Ecto neural progenitor cell (in vitro differentiated cells): ENCODE results near the gene SLC35A3.

Source experiments
- DNase-seq: peaks from one replicate; pipeline ENCODE4 v3.0.0-alpha.2; 2018; ENCODE audit warnings: low spot score

The SLC35A3 gene

DNA sequence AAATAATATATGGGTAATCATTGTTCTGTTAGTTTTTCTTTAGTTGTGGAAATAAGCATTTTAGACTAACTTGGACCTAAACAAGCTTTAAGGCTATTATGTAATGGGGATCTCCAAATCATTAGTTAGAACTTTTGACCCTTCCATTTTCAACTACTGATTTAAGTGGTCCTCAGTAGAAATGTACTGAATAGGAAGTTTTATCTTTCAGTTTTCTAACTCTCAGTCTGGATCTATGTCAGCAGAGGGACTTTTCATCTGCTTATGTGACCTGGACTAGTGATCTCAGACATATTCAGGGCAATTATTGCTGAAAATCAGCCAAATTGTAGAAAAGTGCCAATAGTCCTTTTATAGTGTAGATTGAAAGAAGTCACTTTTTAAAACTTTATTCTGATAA, 106.9 kb downstream of the SLC35A3 start:
- DNase-seq, result no peak

DNA sequence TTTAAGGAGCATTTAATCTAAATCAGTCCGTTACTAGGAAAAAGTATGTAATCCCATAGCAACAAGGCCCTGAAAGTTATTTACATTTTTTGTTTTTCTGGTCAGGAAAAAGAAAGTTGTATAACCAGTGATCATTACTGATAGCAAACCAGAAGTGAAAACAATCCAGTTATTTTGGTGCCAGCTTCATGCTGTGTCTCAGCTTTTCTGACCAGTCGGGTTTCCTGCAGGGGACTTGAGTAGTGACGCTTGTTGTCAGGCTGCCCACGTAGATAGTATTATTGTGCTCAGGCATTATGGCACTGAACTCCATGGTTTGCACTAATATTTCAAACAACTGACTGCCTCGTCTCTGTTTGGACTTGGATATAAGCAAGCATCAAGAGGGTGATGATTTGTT, 107.7 kb downstream of the SLC35A3 start:
- DNase-seq, result no peak

GRCh38 chr1:100080331-100080730, 110.5 kb downstream of the SLC35A3 start:
- DNase-seq, result no peak
